WTC11 (cell line): Measurements from ENCODE around the gene UBE2N. TPM values are rescaled to one million over a fixed set of nuclear protein-coding genes. Genes with fewer than 3 reads are reported as not detected.
A peak's percentile ranks its signal among the peaks of the same experiment; 100 is the strongest.
"Not testable (repeated sequence)": the region's sequence is repeated elsewhere in the genome, so short reads cannot be mapped to it uniquely, and the experiment has no call there.

Experiments
- ATAC-seq: fragments of 200-7000 bp; cut with Tn5 transposase; 2 replicates; pipeline ENCODE4 v1.10.0; 2021; ENCODE audit warnings: mild to moderate bottlenecking, moderate library complexity
- CTCF ChIA-PET: fragments of 300-600 bp; sonication (Branson Sonifier 250); formaldehyde crosslinking; loops from one replicate; lab custom pipeline; 2021; ENCODE audit warnings: antibody characterized with exemption; lab: Charles Lee
- POLR2A ChIA-PET: fragments of 350-600 bp; sonication (Branson Sonifier 250); formaldehyde crosslinking; loops from one replicate; lab custom pipeline; 2021; ENCODE audit warnings: antibody characterized with exemption; lab: Charles Lee
- DNase-seq: peaks from one replicate; pipeline ENCODE4 v3.0.0; 2021; ENCODE audit warnings: low spot score
- H3K27ac Mint-ChIP-seq: 2 replicates; pipeline ENCODE4 v1.8.0; 2021; ENCODE audit warnings: mixed read lengths
- H3K27me3 Mint-ChIP-seq: 2 replicates; pipeline ENCODE4 v1.8.0; 2021; ENCODE audit warnings: low read depth, mild to moderate bottlenecking, moderate library complexity, mixed read lengths
- H3K36me3 Mint-ChIP-seq: 2 replicates; pipeline ENCODE4 v1.8.0; 2021; ENCODE audit warnings: mixed read lengths
- H3K4me1 Mint-ChIP-seq: 2 replicates; pipeline ENCODE4 v1.8.0; 2022; ENCODE audit warnings: mixed read lengths
- H3K4me3 Mint-ChIP-seq: 2 replicates; pipeline ENCODE4 v1.8.0; 2021; ENCODE audit warnings: mild to moderate bottlenecking, moderate library complexity, mixed read lengths
- H3K9me3 Mint-ChIP-seq: 2 replicates; pipeline ENCODE4 v1.8.0; 2021; ENCODE audit warnings: mixed read lengths
- ETV6 ChIP-seq: sonication (generic); formaldehyde crosslinking; IDR thresholded peaks from 2 replicates; pipeline ENCODE4 v1.8.1; 2022; ENCODE audit warnings: mild to moderate bottlenecking, missing genetic modification reagents
- JAZF1 ChIP-seq: fragments of 250-450 bp; sonication (Bioruptor Pico); IDR thresholded peaks from 2 replicates; pipeline ENCODE4 v1.9.0; 2021; ENCODE audit warnings: moderate library complexity, mild to moderate bottlenecking, inconsistent platforms
- NFATC4 ChIP-seq: fragments of 250-450 bp; sonication (Bioruptor Pico); IDR thresholded peaks from 2 replicates; pipeline ENCODE4 v1.9.0; 2021; ENCODE audit warnings: mild to moderate bottlenecking
- NR1H2 ChIP-seq: sonication (generic); formaldehyde crosslinking; IDR thresholded peaks from 2 replicates; pipeline ENCODE4 v1.9.0; 2021; ENCODE audit warnings: mild to moderate bottlenecking, moderate library complexity, missing genetic modification reagents
- SMAD3 ChIP-seq: sonication (generic); formaldehyde crosslinking; IDR thresholded peaks from 2 replicates; pipeline ENCODE4 v1.8.0; 2022; ENCODE audit warnings: missing genetic modification reagents, mild to moderate bottlenecking, borderline replicate concordance
- SP1 ChIP-seq: sonication (generic); formaldehyde crosslinking; conservative IDR thresholded peaks from 2 replicates; pipeline ENCODE4 v1.8.1; 2022; ENCODE audit warnings: missing genetic modification reagents
- TCF7 ChIP-seq: sonication (generic); formaldehyde crosslinking; IDR thresholded peaks from 2 replicates; pipeline ENCODE4 v1.8.0; 2022; ENCODE audit warnings: mild to moderate bottlenecking, low read depth, missing genetic modification reagents, moderate library complexity
- TEAD1 ChIP-seq: sonication (generic); formaldehyde crosslinking; IDR thresholded peaks from 2 replicates; pipeline ENCODE4 v1.8.0; 2022; ENCODE audit warnings: mild to moderate bottlenecking, missing genetic modification reagents
- ZNF121 ChIP-seq: sonication (generic); formaldehyde crosslinking; IDR thresholded peaks from 2 replicates; pipeline ENCODE4 v1.8.0; 2023; ENCODE audit warnings: missing genetic modification reagents
- total RNA-seq: library from RNA; stranded (reverse); gene quantifications from 3 replicates; pipeline ENCODE4 v1.2.3, GENCODE V29; 2021
- TF ChIP-seq, protein P1 (sequence below): sonication (generic); formaldehyde crosslinking; IDR thresholded peaks from 2 replicates; pipeline ENCODE4 v1.8.0; 2022; ENCODE audit warnings: mild to moderate bottlenecking, missing genetic modification reagents
- TF ChIP-seq, protein P2 (sequence below): sonication (generic); formaldehyde crosslinking; conservative IDR thresholded peaks from 2 replicates; pipeline ENCODE4 v1.8.1; 2022; ENCODE audit warnings: mild to moderate bottlenecking, missing genetic modification reagents
- TF ChIP-seq, protein P3 (sequence below): fragments of 250-450 bp; sonication (Bioruptor Pico); conservative IDR thresholded peaks from 2 replicates; pipeline ENCODE4 v1.9.0; 2021; ENCODE audit warnings: mild to moderate bottlenecking
- TF ChIP-seq, protein P4 (sequence below): sonication (generic); formaldehyde crosslinking; IDR thresholded peaks from 2 replicates; pipeline ENCODE4 v1.8.1; 2022; ENCODE audit warnings: low read depth, missing genetic modification reagents, borderline replicate concordance
- TF ChIP-seq, protein P5 (sequence below): fragments of 200-600 bp; IDR thresholded peaks from 2 replicates; pipeline ENCODE4 v1.8.0; 2022; ENCODE audit warnings: antibody characterized with exemption
- TF ChIP-seq, protein P6 (sequence below): sonication (generic); formaldehyde crosslinking; IDR thresholded peaks from 2 replicates; pipeline ENCODE4 v1.8.0; 2022; ENCODE audit warnings: missing genetic modification reagents

UBE2N gene
- total RNA-seq, 1 experiment from 2014 or later, result 195 TPM

DNA sequence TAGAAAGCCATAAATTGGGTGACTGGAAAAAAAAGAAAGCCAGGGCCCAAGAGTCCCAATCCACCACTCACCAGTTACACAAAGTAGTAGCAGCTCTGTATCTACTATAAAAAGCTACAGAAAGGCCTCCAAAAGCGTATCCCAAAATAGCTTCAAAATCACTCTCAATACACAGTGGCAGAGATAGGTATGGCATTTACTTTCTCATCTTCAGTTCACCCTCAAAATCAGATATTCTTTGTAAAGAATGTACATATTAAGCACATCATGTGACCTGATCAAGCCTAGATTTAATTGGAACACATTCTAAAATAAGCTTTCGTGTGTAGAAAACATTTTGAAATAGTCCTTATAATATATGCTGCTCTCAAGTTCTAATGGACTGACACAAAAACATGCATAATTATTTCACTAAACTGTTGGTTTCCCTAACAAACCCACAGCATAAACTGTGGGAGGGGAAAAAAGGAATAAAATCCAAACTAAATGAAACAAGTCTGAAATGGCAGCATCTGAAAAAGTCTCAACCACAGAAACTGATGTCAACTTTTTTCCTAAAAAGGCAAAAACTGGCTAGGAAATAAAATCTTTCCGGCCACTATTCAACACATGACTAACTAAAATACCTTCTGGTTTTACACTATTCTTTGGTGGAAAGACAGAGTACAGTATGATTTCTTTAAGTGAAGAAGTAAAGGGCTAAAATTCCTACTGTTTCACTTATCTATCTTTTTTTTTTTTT is 25.9 kb downstream of the UBE2N start:
- ATAC-seq (no peak), DNase-seq (no peak)
- ChIA-PET POLR2A (interaction anchor here (0.6 kb wide), 1 partner anchor 847 kb away, joined by 3 read pairs; no protein-coding TSS in a partner anchor), CTCF (interaction anchor here (0.6 kb wide), 1 partner anchor 9 kb away, joined by 3 read pairs; no protein-coding TSS in a partner anchor)
- Mint-ChIP-seq H3K4me1 (peaks cover 48% of the 10 kb centered on the region), H3K9me3 (peaks cover 3% of the 10 kb centered on the region; the same call in 1 of the 2 replicates), H3K36me3 (peaks cover 9% of the 10 kb centered on the region)
- TF ChIP-seq, protein P1, sequence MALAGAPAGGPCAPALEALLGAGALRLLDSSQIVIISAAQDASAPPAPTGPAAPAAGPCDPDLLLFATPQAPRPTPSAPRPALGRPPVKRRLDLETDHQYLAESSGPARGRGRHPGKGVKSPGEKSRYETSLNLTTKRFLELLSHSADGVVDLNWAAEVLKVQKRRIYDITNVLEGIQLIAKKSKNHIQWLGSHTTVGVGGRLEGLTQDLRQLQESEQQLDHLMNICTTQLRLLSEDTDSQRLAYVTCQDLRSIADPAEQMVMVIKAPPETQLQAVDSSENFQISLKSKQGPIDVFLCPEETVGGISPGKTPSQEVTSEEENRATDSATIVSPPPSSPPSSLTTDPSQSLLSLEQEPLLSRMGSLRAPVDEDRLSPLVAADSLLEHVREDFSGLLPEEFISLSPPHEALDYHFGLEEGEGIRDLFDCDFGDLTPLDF (CRISPR knock-in tag), result no peak
- TF ChIP-seq SMAD3 (CRISPR knock-in tag) (no peak), JAZF1 (CRISPR knock-in tag) (no peak), TCF7 (CRISPR knock-in tag) (no peak)
- TF ChIP-seq, protein P2, sequence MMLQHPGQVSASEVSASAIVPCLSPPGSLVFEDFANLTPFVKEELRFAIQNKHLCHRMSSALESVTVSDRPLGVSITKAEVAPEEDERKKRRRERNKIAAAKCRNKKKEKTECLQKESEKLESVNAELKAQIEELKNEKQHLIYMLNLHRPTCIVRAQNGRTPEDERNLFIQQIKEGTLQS (CRISPR knock-in tag), result no peak
- TF ChIP-seq, protein P3, sequence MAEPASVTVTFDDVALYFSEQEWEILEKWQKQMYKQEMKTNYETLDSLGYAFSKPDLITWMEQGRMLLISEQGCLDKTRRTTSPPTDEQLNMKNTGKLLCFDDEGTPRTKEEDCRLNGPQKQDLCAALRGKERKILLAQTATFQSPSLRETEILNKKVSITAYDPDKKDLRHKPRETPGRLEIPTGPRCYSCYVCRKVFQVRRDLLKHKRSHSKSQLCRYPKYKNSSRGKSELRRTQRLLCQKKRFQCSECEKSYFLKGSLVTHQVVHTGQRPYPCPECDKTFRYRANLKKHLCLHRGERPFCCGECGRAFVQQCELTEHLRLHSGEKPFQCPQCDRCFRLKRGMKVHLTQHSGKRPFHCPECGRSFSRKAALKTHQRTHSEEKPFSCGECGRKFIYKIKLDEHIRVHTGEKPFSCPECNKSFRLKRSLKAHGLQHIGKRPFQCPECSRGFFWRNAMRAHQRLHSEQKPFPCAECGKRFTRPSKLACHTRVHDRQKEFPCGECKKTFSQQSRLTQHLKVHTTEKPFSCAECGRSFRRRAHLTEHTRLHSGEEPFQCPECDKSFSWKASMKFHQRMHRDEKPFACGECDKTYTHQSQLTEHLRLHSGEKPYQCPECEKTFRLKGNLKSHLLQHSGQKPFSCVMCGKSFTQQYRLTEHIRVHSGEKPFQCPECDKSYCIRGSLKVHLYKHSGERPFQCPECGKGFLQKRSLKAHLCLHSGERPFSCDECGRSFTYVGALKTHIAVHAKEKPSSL (CRISPR knock-in tag), result no peak
- TF ChIP-seq, all 79 proteins: peak for 0
- no peaks in the 10 kb centered on the region for H3K27me3 Mint-ChIP-seq
- peak overlapping the region; percentile 42; the same call in 1 of the 2 replicates for H3K27ac Mint-ChIP-seq
- no peak overlapping the region for H3K4me3 Mint-ChIP-seq

DNA sequence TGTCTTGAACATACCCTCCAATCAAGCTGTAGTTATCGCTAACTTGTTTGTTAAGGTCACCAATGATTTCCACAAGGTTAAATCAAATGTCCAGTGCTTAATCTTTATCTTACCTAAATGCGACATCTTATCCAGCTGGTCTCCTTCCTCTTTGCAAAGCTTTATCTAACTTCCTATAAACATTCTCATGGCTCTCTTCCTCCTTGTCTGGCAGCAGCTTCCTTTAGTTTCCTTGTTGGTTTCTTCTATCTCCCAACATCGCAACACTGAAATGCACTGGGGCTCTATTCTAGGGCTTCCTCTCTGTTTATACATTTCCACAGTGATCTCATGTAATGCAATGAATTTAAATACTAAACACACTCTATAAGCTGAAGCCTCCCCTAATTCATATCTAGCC is 28.7 kb downstream of the UBE2N start:
- Mint-ChIP-seq H3K9me3 (peaks cover 3% of the 10 kb centered on the region; the same call in 1 of the 2 replicates), H3K27me3 (no peaks in the 10 kb centered on the region), H3K4me3 (no peak overlapping the region), H3K4me1 (peaks cover 35% of the 10 kb centered on the region), H3K36me3 (peaks cover 32% of the 10 kb centered on the region), H3K27ac (peak overlapping the region; percentile 67)
- ChIA-PET POLR2A (no interaction called here), CTCF (no interaction called here)
- TF ChIP-seq, protein P4, sequence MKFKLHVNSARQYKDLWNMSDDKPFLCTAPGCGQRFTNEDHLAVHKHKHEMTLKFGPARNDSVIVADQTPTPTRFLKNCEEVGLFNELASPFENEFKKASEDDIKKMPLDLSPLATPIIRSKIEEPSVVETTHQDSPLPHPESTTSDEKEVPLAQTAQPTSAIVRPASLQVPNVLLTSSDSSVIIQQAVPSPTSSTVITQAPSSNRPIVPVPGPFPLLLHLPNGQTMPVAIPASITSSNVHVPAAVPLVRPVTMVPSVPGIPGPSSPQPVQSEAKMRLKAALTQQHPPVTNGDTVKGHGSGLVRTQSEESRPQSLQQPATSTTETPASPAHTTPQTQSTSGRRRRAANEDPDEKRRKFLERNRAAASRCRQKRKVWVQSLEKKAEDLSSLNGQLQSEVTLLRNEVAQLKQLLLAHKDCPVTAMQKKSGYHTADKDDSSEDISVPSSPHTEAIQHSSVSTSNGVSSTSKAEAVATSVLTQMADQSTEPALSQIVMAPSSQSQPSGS, result no peak
- TF ChIP-seq ZNF121 (CRISPR knock-in tag) (no peak), NFATC4 (CRISPR knock-in tag) (no peak), ETV6 (CRISPR knock-in tag) (no peak), NR1H2 (CRISPR knock-in tag) (no peak), TEAD1 (CRISPR knock-in tag) (no peak), TCF7 (CRISPR knock-in tag) (no peak), SP1 (CRISPR knock-in tag) (no peak)
- TF ChIP-seq, protein P5, sequence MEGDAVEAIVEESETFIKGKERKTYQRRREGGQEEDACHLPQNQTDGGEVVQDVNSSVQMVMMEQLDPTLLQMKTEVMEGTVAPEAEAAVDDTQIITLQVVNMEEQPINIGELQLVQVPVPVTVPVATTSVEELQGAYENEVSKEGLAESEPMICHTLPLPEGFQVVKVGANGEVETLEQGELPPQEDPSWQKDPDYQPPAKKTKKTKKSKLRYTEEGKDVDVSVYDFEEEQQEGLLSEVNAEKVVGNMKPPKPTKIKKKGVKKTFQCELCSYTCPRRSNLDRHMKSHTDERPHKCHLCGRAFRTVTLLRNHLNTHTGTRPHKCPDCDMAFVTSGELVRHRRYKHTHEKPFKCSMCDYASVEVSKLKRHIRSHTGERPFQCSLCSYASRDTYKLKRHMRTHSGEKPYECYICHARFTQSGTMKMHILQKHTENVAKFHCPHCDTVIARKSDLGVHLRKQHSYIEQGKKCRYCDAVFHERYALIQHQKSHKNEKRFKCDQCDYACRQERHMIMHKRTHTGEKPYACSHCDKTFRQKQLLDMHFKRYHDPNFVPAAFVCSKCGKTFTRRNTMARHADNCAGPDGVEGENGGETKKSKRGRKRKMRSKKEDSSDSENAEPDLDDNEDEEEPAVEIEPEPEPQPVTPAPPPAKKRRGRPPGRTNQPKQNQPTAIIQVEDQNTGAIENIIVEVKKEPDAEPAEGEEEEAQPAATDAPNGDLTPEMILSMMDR, result no peak
- TF ChIP-seq, protein P6, sequence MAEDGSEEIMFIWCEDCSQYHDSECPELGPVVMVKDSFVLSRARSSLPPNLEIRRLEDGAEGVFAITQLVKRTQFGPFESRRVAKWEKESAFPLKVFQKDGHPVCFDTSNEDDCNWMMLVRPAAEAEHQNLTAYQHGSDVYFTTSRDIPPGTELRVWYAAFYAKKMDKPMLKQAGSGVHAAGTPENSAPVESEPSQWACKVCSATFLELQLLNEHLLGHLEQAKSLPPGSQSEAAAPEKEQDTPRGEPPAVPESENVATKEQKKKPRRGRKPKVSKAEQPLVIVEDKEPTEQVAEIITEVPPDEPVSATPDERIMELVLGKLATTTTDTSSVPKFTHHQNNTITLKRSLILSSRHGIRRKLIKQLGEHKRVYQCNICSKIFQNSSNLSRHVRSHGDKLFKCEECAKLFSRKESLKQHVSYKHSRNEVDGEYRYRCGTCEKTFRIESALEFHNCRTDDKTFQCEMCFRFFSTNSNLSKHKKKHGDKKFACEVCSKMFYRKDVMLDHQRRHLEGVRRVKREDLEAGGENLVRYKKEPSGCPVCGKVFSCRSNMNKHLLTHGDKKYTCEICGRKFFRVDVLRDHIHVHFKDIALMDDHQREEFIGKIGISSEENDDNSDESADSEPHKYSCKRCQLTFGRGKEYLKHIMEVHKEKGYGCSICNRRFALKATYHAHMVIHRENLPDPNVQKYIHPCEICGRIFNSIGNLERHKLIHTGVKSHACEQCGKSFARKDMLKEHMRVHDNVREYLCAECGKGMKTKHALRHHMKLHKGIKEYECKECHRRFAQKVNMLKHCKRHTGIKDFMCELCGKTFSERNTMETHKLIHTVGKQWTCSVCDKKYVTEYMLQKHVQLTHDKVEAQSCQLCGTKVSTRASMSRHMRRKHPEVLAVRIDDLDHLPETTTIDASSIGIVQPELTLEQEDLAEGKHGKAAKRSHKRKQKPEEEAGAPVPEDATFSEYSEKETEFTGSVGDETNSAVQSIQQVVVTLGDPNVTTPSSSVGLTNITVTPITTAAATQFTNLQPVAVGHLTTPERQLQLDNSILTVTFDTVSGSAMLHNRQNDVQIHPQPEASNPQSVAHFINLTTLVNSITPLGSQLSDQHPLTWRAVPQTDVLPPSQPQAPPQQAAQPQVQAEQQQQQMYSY (CRISPR knock-in tag), result no peak
- DNase-seq (no peak), ATAC-seq (no peak)

DNA sequence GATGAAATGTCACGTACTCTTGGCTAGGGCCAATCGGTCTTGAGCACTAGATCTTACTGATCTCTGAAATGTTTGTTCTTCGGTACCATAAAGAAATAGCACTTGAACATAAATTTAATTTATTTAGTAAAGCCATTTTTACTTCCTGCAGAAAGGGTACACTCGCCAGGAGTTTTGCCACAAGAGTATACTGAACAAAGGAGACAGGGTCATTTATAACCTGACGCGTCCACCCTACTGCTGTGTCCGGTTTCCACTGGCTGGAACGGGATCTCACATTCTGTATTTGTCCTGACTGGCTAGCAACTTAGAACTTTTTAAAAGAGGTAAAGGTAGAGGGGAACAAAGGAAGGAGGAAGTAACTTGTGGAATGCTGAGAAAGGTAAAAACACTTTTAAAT is 29.4 kb downstream of the UBE2N start:
- H3K4me3 Mint-ChIP-seq, ATAC-seq, POLR2A ChIA-PET, CTCF ChIA-PET, H3K9me3 Mint-ChIP-seq, DNase-seq, H3K27me3 Mint-ChIP-seq: not testable (repeated sequence)
- Mint-ChIP-seq H3K4me1 (peaks cover 35% of the 10 kb centered on the region), H3K27ac (peak overlapping the region; percentile 71; the same call in 1 of the 2 replicates), H3K36me3 (peaks cover 32% of the 10 kb centered on the region)

DNA sequence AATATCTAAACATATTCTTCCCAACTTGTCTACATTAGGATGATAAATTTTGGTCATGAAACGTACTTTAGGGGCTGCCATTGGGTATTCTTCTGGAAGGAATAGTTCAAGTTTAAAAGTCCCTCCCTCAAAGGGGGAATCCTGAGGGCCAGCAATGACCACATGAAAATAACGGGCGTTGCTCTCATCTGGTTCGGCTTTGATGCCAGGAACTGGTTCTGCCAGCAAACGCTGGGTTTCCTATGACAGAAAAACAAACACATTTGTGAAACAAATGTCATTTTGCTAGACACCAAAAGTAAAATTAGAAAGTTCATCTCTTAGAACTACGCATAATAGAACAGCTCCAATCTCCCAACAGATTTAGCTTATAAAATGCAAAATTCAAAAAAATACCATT is 30.7 kb downstream of the UBE2N start:
- H3K4me3 Mint-ChIP-seq, DNase-seq, H3K27ac Mint-ChIP-seq, ATAC-seq, H3K9me3 Mint-ChIP-seq, H3K27me3 Mint-ChIP-seq, POLR2A ChIA-PET: not testable (repeated sequence)
- H3K4me1 Mint-ChIP-seq, result peaks cover 24% of the 10 kb centered on the region
- peaks cover 32% of the 10 kb centered on the region for H3K36me3 Mint-ChIP-seq
- CTCF ChIA-PET, result interaction anchor here (1.1 kb wide), 1 partner anchor 9 kb away, joined by 5 read pairs; no protein-coding TSS in a partner anchor
